Activated gamma-delta T cell treated with anti-CD3 and anti-CD28 coated beads, Interleukin-2, amount 50 U/mL, for 16 hours (primary cell): Measurements from ENCODE around the gene SLIT1.

Experiments used
- DNase-seq: peaks from one replicate; pipeline ENCODE4 v3.0.0-alpha.2; 2020; ENCODE audit warnings: low read depth

The SLIT1 gene

GRCh38 chr10:97171001-97171400 is 14.8 kb downstream of the SLIT1 start:
- DNase-seq = no peak

- no peak for DNase-seq
Measured at GRCh38 chr10:97169911-97170693, 15.7 kb downstream of the SLIT1 start.

- no peak for DNase-seq
Measured at GRCh38 chr10:97169063-97169462, 16.7 kb downstream of the SLIT1 start.

- no peak for DNase-seq
Measured at GRCh38 chr10:97168645-97169044, 17.1 kb downstream of the SLIT1 start.

GRCh38 chr10:97165499-97165898 is 20.3 kb downstream of the SLIT1 start:
- no peak for DNase-seq

GRCh38 chr10:97163781-97164501 is 21.8 kb downstream of the SLIT1 start:
- no peak for DNase-seq

GRCh38 chr10:97163181-97163580 is 22.6 kb downstream of the SLIT1 start:
- no peak for DNase-seq

GRCh38 chr10:97159646-97160305 is 26.0 kb downstream of the SLIT1 start:
- DNase-seq = no peak

- no peak for DNase-seq
Measured at GRCh38 chr10:97157578-97158095, 28.1 kb downstream of the SLIT1 start.

GRCh38 chr10:97154781-97155180 is 31.0 kb downstream of the SLIT1 start:
- no peak for DNase-seq

- DNase-seq = no peak
Measured at GRCh38 chr10:97154162-97154561, 31.6 kb downstream of the SLIT1 start.

- no peak for DNase-seq
Measured at GRCh38 chr10:97153270-97153850, 32.4 kb downstream of the SLIT1 start.

- DNase-seq = no peak
Measured at GRCh38 chr10:97151307-97151914, 34.3 kb downstream of the SLIT1 start.

GRCh38 chr10:97150616-97151015 is 35.1 kb downstream of the SLIT1 start:
- no peak for DNase-seq

- DNase-seq = no peak
Measured at GRCh38 chr10:97150013-97150595, 35.7 kb downstream of the SLIT1 start.

- no peak for DNase-seq
Measured at GRCh38 chr10:97149079-97149531, 36.7 kb downstream of the SLIT1 start.

GRCh38 chr10:97144297-97144696 is 41.5 kb downstream of the SLIT1 start:
- DNase-seq = no peak

GRCh38 chr10:97142834-97143233 is 42.9 kb downstream of the SLIT1 start:
- DNase-seq = no peak

- DNase-seq = no peak
Measured at GRCh38 chr10:97140902-97141745, 44.6 kb downstream of the SLIT1 start.

GRCh38 chr10:97140049-97140846 is 45.5 kb downstream of the SLIT1 start:
- DNase-seq = no peak
